HCT116 (cell line): ENCODE results near the gene ERN1. TPM values are rescaled to one million over a fixed set of nuclear protein-coding genes. Genes with fewer than 3 reads are reported as not detected.
A peak's percentile ranks its signal among the peaks of the same experiment; 100 is the strongest.
"Not testable (repeated sequence)": the region's sequence is repeated elsewhere in the genome, so short reads cannot be mapped to it uniquely, and the experiment has no call there.

ENCODE experiments used
- ATAC-seq: fragments of 200-7000 bp; cut with Tn5 transposase; 2 replicates; pipeline ENCODE4 v1.9.1; 2020; ENCODE audit warnings: mild to moderate bottlenecking, moderate library complexity
- BruUV-seq: library from RNA; stranded (reverse); fragments of 400-500 nt; replicated peaks from 2 replicates; lab custom pipeline; 2021; lab: Mats Ljungman, UMichigan
- CTCF ChIA-PET: fragments of 300-600 bp; sonication (Branson Sonifier 250); formaldehyde crosslinking; loops from one replicate; lab custom pipeline; 2021; ENCODE audit warnings: antibody characterized with exemption; lab: Charles Lee
- POLR2A ChIA-PET: fragments of 300-600, 350-600 bp; sonication (Branson Sonifier 250); formaldehyde crosslinking; loops from one replicate; lab custom pipeline; 2021; ENCODE audit warnings: antibody characterized with exemption; lab: Charles Lee
- RAD21 ChIA-PET, 2 experiments: fragments of 300-600 bp; sonication (Branson Sonifier 250); formaldehyde crosslinking; loops; one replicate each; lab custom pipeline; 2023; ENCODE audit warnings: low total read pairs in 2 of 2; ENCODE audit not compliant: uncharacterized antibody in 2 of 2, unreplicated experiment in 2 of 2, low non-redundant PET in 1 of 2; lab: Charles Lee
- DNase-seq: peaks from one replicate; pipeline ENCODE4 v3.0.0-alpha.2; 2010; ENCODE audit warnings: low read depth, low spot score
- H2AFZ ChIP-seq: fragments of 200-600 bp; shearing (Covaris generic), sonication (generic); 2 replicates; pipeline ENCODE4 v1.6.1; 2017; ENCODE audit warnings: low read depth, mixed run types, mixed read lengths, antibody characterized with exemption, low read length; ENCODE audit not compliant: poor library complexity, severe bottlenecking
- H3K27ac ChIP-seq: 2 replicates; pipeline ENCODE4 v1.5.1; 2012; ENCODE audit warnings: low read depth, low read length
- H3K27me3 ChIP-seq: fragments of 200-600 bp; sonication (generic); 2 replicates; pipeline ENCODE4 v1.6.1; 2016; ENCODE audit warnings: mixed run types, low read length, mixed read lengths; ENCODE audit not compliant: insufficient read depth
- H3K36me3 ChIP-seq, 2 experiments: fragments of 200-500 bp in 1 of 2; fragments of 200-600 bp in 1 of 2; sonication (Bioruptor generic) in 1 of 2; sonication (generic) in 1 of 2; 2 replicates each; pipeline versions ENCODE4 v1.5.1 to v1.6.1; 2014 to 2016; ENCODE audit warnings: low read length in 2 of 2, inconsistent platforms in 1 of 2, mixed read lengths in 1 of 2, mixed run types in 1 of 2; ENCODE audit not compliant: insufficient read depth in 2 of 2, control insufficient read depth in 1 of 2
- H3K4me1 ChIP-seq, 2 experiments: fragments of 200-600 bp in 1 of 2; sonication (generic) in 1 of 2; 2 replicates each; pipeline versions ENCODE4 v1.5.1 to v1.6.1; 2012 to 2017; ENCODE audit warnings: low read length in 2 of 2, inconsistent platforms in 1 of 2, mild to moderate bottlenecking in 1 of 2, mixed read lengths in 1 of 2, mixed run types in 1 of 2, moderate library complexity in 1 of 2; ENCODE audit not compliant: insufficient read depth in 2 of 2, control insufficient read depth in 1 of 2
- H3K4me2 ChIP-seq: fragments of 200-600 bp; sonication (generic); 2 replicates; pipeline ENCODE4 v1.6.1; 2017; ENCODE audit warnings: mixed run types, low read length, mixed read lengths
- H3K4me3 ChIP-seq, 2 experiments: fragments of 200-600 bp in 1 of 2; sonication (generic) in 1 of 2; replicated peaks in 1 of 2; 2 replicates each; pipeline ENCODE4 v1.5.1; 2011 to 2016; ENCODE audit warnings: low read length in 2 of 2, control low read depth in 1 of 2, low read depth in 1 of 2, mild to moderate bottlenecking in 1 of 2, mixed read lengths in 1 of 2, mixed run types in 1 of 2
- H3K79me2 ChIP-seq: fragments of 200-600 bp; sonication (generic); 2 replicates; pipeline ENCODE4 v1.6.1; 2017; ENCODE audit warnings: mild to moderate bottlenecking, mixed run types, low read length, moderate library complexity, mixed read lengths; ENCODE audit not compliant: insufficient read depth
- H3K9ac ChIP-seq: fragments of 200-600 bp; sonication (generic); 2 replicates; pipeline ENCODE4 v1.6.1; 2016; ENCODE audit warnings: low read length, mixed read lengths
- H3K9me2 ChIP-seq: fragments of 200-600 bp; sonication (generic), shearing (Covaris generic); 2 replicates; pipeline ENCODE4 v1.6.1; 2017; ENCODE audit warnings: mixed run types, mild to moderate bottlenecking, moderate library complexity; ENCODE audit not compliant: insufficient read depth
- H3K9me3 ChIP-seq, 2 experiments: fragments of 200-500 bp in 1 of 2; fragments of 200-600 bp in 1 of 2; sonication (Bioruptor generic) in 1 of 2; sonication (generic) in 1 of 2; 2 replicates each; pipeline ENCODE4 v1.6.1; 2014 to 2017; ENCODE audit warnings: low read length in 2 of 2, mixed read lengths in 2 of 2, inconsistent platforms in 1 of 2, low read depth in 1 of 2, mild to moderate bottlenecking in 1 of 2, mixed run types in 1 of 2, moderate library complexity in 1 of 2; ENCODE audit not compliant: control insufficient read depth in 1 of 2, insufficient read depth in 1 of 2
- H4K20me1 ChIP-seq: fragments of 200-600 bp; sonication (generic), shearing (Covaris generic); 2 replicates; pipeline ENCODE4 v1.6.1; 2017; ENCODE audit warnings: mixed run types, mild to moderate bottlenecking, moderate library complexity; ENCODE audit not compliant: insufficient read depth
- CTCF ChIP-seq, 3 experiments: fragments of 200-600 bp in 1 of 3; sonication (generic) in 1 of 3; IDR thresholded peaks in 2 of 3; conservative IDR thresholded peaks in 1 of 3; 2 replicates each; pipeline ENCODE4 v1.5.1; 2012 to 2017; ENCODE audit warnings: low read depth in 2 of 3, low read length in 2 of 3, antibody characterized with exemption in 1 of 3, borderline replicate concordance in 1 of 3, control low read depth in 1 of 3, mild to moderate bottlenecking in 1 of 3, mixed read lengths in 1 of 3, mixed run types in 1 of 3, moderate library complexity in 1 of 3; ENCODE audit not compliant: insufficient read depth in 1 of 3
- SRF ChIP-seq: IDR thresholded peaks from 2 replicates; pipeline ENCODE4 v1.6.1; 2012; ENCODE audit warnings: low read depth
- intact Hi-C: fragments of 100-400 bp; cut with micrococcal nuclease; formaldehyde crosslinking; loops from 2 replicates; pipeline ENCODE4 v1.10.0; 2022
- total RNA-seq: library from RNA; stranded (reverse); gene quantifications from one replicate; pipeline ENCODE4 v1.2.1, GENCODE V29; 2021; ENCODE audit not compliant: unreplicated experiment

ERN1 gene
- total RNA-seq, 1 experiment from 2014 or later = 28.2 TPM

- intact Hi-C loops = loop anchor here (10.0 kb wide), 1 partner anchor 605 kb away; no protein-coding TSS in a partner anchor
- BruUV-seq, H3K27ac ChIP-seq, H3K4me3 ChIP-seq, DNase-seq, POLR2A ChIA-PET, H3K9ac ChIP-seq, H2AFZ ChIP-seq, H3K4me1 ChIP-seq, ATAC-seq, H4K20me1 ChIP-seq, H3K9me3 ChIP-seq, H3K36me3 ChIP-seq, H3K79me2 ChIP-seq, RAD21 ChIA-PET, H3K27me3 ChIP-seq, H3K9me2 ChIP-seq, H3K4me2 ChIP-seq: not testable (repeated sequence)
- CTCF ChIA-PET = interaction anchor here (1.0 kb wide), 1 partner anchor 9 kb away, joined by 4 read pairs; no protein-coding TSS in a partner anchor
Observed at GRCh38 chr17:64019551-64019961, 110.4 kb downstream of the ERN1 start.

GRCh38 chr17:64017381-64017980 is 112.5 kb downstream of the ERN1 start:
- DNase-seq (no peak), ATAC-seq (no peak)
- POLR2A ChIA-PET = no interaction called here
- no peaks in the 10 kb centered on the region for H4K20me1 ChIP-seq
- no peaks in the 10 kb centered on the region for H3K79me2 ChIP-seq
- no peak overlapping the region for H3K4me3 ChIP-seq
- H3K27me3 ChIP-seq = no peaks in the 10 kb centered on the region
- no peak overlapping the region for H3K27ac ChIP-seq
- TF ChIP-seq SRF = no peak
- TF ChIP-seq CTCF (IDR thresholded peaks at IDR 0.05 in 2 of 3, conservative IDR thresholded peaks at IDR 0.05 in 1 of 3; ENCODE audit: borderline replicate concordance in 1 of 3, insufficient read depth in 1 of 3, low read depth in 2 of 3, low read length in 2 of 3) = peak in 2 of 3 experiments; percentile 40 to 50; a peak in 4 of 6 replicates
- no peaks in the 10 kb centered on the region for H3K4me1 ChIP-seq
- no peak overlapping the region for H3K9ac ChIP-seq
- no peaks in the 10 kb centered on the region for H3K9me3 ChIP-seq
- H3K36me3 ChIP-seq = no peaks in the 10 kb centered on the region
- RAD21 ChIA-PET = interaction anchor here in 1 of 2 experiments (1.9 kb wide), 1 partner anchor 98 kb away, joined by 5 read pairs; no protein-coding TSS in a partner anchor
- H3K4me2 ChIP-seq = no peak overlapping the region
- H3K9me2 ChIP-seq = no peaks in the 10 kb centered on the region
- CTCF ChIA-PET = interaction anchor here (0.9 to 3.2 kb wide), 6 partner anchors 8 to 116 kb away, joined by 3 to 32 read pairs (median 17); partner anchors contain the start of gene GH1
- peak overlapping the region; percentile 72 for H2AFZ ChIP-seq
- intact Hi-C loops = loop anchor here (2.0 to 10.0 kb wide), 2 partner anchors 99 to 607 kb away; partner anchors contain the start of gene GH1
- no TSS peak for BruUV-seq
